ENCODE measurements around the gene CNOT11.
"Not testable (repeated sequence)": the region's sequence is repeated elsewhere in the genome, so short reads cannot be mapped to it uniquely, and the experiment has no call there.

The CNOT11 gene

DNA sequence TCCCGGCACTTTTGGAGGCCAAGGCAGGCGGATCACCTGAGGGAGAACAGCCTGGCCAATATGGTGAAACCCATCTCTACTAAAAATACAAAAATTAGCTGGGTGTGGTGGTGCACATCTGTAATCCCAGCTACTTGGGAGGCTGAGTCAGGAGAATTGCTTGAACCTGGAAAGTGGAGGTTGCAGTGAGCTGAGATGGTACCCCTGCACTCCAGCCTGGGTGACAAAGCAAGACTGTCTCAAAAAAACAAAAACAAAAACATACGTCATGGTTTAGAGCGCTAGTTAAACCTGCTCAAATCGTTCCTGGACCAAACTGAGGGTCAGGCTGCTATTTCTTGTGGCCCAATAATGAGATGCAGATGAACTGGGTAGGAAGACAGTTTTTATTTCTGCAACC is 7.2 kb upstream of the CNOT11 start:
- DNase-seq (ENCODE audit: low read depth), result not testable (repeated sequence)

DNA sequence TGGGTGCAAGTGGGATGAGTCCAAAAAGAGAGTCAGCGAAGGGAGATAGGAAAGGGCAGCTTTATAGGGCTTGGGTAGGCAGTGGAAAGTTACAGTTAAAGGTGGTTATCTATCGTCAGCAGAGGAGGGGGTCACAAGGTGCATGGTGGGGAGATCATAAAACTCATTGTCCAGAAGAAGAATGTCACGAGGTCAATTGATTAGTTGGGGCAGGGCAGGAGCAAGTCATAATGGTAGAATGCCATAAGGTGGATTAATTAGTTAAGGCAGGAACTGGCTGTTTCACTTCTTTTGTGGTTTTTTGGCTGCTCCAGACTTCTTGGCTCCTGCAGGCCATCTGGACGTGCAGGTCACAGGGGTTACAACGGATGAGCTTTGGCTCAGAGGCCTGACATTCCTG is 3.9 kb upstream of the CNOT11 start:
- not testable (repeated sequence) for DNase-seq (ENCODE audit: low read depth)

DNA sequence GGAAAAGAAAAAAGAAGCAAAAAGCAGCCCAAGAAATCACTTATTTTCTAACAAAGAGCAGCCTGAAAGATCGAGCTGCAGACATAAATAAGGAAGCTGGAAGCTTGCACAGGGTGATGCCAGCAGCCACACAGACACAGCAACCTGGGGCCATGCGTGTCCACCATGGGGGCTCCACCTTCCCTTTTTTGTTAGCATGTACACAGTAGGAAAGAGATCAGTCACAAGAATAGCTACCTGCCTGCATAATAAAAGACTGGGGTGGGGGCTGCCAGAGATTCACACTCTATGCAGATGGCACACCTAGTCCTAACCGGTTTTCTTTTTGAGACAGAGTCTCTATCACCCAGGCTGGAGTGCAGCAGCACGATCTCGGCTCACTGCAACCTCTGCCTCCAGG is 2.9 kb upstream of the CNOT11 start:
- DNase-seq (ENCODE audit: low read depth), result no peak

DNA sequence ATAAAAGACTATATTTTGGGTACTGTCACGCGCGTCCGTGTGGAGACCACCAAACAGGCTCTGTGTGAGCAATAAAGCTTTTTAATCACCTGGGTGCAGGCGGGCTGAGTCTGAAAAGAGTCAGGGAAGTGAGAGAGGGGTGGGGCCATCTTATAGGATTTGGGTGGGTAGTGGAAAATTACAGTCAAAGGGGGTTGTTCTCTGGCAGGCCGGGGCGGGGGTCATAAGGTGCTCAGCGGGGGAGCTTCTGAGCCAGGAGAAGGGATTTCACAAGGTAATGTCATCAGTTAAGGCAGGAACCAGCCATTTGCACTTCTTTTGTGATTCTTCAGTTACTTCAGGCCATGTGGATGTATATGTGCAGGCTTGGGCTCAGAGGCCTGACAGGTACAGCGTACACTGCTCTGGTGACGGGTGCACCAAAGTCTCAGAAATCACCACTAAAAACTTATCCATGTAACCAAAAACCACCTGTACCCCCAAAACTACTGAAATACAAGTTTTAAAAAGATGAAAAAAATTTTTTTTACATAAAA is 1.4 kb upstream of the CNOT11 start:
- not testable (repeated sequence) for DNase-seq (ENCODE audit: low read depth)

DNA sequence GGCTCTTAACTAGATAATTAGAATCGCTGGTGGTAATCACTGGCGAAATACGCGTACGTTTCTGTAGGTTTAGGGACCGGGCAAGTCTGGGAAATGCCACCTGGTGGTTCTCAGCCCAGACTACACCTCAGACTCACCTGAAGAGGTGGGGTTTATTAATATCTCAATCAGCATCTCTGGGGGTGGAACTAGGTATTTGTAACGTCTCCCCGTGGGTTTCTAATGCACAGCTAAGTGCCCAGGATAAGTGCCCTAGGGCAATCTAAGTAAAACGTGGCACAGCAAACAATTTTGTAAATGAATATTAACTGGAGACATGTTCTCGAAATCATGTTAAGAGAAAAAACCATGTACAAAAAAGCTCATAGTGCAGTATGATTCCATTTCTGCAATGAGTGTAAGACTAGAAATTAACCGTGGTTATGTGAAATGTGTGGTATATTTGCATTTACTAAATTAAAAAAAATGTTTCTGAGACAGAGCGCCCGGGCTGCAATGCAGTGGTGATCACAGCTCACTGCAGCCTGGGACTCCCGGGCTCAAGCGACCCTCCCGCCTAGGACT is 760 bp upstream of the CNOT11 start:
- DNase-seq (ENCODE audit: low read depth), result no peak

DNA sequence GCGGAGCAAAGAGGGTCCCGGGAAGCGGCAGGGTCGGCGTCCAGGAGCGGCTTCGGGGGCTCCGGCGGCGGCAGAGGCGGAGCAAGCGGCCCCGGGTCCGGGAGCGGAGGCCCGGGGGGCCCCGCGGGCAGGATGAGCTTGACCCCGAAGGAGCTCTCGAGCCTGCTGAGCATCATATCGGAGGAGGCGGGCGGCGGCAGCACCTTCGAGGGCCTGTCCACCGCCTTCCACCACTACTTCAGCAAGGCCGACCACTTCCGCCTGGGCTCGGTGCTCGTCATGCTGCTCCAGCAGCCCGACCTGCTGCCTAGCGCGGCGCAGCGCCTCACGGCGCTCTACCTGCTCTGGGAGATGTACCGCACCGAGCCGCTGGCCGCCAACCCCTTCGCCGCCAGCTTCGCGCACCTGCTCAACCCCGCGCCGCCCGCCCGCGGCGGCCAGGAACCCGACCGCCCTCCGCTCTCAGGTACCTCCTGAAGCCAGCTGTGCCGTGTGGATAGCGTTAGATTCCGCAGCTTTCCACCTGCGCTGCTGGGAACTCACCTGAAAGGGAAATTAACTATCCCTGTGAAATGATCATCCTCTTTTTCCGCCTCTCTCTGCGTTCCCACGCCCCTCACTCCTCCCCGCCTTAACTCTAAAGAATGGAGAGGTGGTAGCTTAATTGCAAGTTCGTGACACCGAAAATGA is 472 bp downstream of the CNOT11 start:
- DNase-seq (ENCODE audit: low read depth), result no peak

DNA sequence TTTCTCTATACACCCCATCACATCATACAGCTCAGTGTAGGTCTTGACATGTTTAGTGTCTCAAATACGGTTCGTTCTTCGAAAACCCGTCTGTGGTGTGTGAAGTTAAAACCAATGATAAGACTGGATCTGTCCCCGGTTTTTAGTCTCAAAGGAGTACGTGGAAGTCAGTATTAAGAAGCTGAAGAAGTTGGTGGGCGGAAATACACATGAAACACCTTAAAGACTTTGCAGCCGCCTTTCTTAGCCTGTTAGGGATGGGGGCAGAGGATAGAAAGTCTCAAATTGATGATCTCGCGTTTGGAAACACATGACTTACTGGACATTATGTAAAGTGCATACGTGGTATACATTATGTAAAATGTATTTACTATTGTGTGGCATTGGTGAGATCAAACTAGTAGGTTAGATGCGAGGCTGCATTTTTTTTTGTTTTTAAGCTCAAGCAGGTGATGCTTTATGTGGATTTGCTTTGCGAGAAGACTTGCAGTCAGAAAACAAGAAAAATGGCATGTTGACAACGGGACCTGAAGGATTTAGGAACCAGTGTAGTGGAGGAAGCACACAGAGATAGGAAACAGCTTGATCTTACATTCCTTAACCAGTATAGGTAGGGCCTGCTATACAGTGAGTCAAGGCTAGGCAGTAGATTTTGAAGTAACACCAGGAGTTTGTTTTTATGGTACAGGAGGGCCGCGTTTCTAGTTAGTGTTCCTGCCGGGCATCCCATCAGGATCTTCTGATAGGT is 1.2 kb downstream of the CNOT11 start:
- no peak for DNase-seq (ENCODE audit: low read depth)

DNA sequence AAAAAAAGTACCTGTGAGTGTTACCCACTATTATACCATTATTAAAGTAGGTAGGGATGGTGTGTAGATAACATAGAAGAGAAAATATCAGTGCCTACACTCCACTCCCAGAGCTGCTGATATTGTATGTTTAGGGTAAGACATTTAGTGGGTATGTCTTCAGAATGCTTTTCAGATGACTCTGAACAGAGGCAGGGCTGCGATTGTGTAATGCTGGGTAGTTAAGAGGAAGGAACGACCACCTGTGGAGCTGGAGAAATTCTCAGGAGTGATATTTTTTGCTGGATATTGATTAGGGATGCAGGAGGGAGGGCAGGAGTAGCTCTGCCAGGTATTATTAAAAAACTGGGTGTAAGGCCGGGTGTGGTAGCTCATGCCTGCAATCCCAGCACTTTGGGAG is 2.8 kb downstream of the CNOT11 start:
- no peak for DNase-seq (ENCODE audit: low read depth)

DNA sequence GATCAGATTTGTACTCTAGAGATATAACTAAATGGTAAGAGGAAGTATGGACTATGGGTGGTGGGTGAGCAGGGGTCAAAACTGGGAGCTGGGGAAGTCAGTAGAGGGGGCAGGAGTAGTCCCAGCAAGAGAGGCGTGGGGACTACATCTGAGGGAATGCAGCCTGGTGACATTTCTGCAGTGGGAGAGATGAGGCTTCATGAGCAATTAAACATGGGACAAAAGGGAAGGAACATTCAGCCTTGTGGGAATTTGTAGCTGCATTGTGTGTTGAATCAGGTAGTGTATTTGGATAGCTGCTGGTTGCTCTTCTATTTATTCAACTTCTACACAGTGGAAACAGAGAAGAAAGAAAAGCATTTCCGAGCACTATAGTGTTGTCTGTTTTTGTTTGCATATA is 3.6 kb downstream of the CNOT11 start:
- DNase-seq (ENCODE audit: low read depth), result no peak

DNA sequence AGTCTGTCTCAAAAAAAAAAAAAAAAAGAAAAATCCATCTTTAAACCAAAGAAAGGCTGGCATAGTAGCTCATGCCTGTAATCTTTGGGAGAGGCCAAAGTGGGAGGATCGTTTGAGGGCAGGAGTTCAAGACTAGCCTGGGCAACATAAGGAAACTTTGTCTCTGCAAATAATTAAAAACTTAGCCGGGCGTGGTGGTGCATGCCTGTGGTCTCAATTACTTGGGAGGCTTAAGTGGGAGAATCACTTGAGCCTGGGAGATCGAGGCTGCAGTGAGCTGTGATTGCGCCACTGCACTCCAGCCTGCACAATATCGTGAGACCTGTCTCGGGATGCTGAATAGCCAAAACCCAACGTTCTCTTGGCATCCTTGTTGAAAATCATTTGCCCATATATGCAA is 6.1 kb downstream of the CNOT11 start:
- DNase-seq (ENCODE audit: low read depth), result no peak

DNA sequence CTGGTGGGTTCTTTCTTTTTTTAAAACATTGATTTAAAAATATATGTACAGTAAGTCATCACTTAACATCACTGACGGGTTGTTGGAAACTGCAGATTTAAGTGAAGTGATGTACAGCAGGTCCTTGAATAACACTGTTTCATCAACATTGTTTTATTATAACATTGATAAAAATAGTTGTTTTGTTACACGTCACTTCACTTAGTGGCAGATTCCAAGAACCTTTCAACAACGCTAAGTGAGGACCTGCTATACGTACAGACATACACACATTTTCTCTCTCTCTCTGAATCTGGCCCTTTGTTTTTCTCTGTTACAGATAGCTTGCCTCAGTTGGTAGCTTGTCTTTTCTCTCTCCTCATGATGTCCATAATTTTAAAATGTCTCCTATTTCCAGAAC is 9.5 kb downstream of the CNOT11 start:
- DNase-seq (ENCODE audit: low read depth), result no peak

DNA sequence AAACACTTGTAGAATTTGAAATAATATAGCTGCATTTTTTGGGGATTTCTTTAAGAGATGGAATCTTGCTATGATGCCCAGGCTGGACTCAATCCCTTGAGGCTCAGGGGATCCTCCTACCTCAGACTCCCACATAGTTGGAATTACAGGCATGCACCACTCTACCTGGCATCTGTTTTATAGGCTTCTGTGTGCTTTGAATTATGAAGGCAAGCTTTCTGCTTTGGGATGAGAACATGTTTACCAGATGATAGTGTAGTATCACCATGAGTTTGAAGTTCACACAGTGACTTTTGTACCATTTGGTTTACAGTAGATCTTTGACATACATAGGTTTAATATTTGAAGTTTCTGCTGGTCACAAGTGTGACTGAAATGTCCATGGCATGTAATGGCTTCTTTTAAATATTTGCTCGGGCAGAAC is 10.7 kb downstream of the CNOT11 start:
- DNase-seq (ENCODE audit: low read depth), result no peak

DNA sequence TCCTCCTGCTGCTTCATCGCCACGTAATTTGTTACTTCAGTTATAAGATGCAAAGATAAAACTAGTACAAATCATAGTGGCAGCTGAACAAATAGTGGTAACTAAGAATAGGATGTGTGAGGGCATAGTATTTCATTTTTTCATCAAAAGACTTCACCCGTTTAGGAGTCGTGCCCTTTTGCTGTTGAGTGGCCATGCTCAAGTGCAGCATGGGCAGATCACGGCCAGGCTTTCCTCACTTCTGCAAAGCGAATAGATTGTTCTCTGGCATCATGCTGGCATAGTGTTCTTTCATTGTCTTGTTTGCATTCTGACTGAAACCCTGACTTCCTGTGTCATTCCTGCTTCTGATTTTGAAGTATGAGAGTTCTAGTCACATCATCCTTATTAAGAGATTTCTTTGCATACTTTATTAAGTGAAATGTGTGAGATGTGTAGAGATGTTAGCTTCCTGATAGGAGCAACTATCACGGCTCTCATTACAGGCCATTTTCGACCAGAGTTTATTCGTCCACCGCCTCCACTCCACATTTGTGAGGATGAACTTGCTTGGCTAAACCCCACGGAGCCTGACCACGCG is 11.8 kb downstream of the CNOT11 start:
- no peak for DNase-seq (ENCODE audit: low read depth)

DNA sequence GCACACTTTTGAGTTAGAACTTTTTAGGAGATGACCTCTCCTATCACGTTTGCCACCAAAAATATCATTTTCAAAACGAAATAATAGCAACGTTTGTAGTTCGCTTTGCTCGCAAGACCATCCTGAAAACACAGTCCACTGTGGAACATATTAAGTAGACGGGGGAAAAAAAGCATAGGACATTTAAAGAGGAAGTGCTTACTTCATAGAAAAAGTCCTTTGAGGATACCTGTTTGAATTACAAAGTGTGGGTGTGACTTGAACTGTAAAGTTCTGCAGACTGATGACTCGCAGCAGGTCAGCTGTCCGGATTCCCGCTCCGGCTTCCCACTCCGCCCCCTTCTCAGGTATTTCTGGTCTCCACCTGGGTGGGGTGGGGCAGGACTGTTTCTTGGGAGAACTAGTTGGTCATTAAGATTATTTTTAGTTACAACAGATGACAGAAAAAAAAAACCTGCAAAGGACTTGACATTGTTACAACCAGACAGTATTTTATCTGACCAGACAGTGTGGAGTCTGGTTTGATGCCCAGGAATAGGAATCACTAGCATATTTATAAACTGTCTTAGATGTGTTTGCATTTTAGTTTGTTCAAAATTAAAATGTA is 13.3 kb downstream of the CNOT11 start:
- DNase-seq (ENCODE audit: low read depth), result no peak

DNA sequence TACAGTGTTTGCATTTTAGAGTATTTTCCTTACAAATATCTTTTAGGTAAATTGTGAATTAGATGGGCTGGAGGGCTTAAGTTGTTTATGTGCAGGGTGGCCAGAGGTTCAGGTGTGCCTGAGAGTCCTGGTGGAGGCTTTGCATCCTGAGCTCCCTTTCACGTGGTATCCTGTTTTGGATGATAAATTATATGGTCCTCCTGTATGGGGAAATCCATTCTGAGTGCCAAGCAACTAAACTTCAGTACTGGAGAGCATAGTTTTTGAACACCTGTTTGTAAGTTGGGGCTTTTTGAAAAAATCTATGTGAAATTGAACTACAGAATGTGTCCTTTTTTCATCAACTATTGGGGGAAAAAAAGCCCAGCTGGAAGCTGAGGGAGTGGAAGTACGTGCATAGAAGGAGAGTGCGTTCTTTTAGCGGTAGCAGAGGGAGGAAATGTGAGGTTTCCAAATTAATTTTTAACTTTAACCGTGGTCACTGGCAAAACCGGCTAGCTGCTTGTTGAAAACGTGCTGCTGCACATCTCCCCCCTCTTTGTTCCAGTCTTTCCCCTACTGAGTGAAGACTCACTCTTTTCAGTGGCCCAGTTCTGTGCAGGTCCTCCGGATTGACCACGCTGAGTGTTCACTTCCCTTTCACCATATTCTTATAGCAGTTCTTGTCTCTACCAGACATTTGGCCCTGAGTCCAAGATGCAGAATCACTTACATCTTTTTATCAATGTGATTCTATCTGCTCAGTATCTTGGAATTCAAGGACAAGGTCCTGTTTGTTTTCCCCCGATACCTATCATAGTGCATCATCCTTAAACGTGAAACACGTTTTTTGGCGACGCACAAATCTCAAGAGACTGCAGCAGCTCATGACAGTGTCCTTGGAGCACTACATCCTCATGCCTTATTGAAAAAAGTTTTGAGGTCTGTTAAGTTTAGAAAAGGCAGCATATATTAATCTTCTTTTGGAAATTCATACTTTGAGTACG is 15.3 kb downstream of the CNOT11 start:
- no peak for DNase-seq (ENCODE audit: low read depth)

DNA sequence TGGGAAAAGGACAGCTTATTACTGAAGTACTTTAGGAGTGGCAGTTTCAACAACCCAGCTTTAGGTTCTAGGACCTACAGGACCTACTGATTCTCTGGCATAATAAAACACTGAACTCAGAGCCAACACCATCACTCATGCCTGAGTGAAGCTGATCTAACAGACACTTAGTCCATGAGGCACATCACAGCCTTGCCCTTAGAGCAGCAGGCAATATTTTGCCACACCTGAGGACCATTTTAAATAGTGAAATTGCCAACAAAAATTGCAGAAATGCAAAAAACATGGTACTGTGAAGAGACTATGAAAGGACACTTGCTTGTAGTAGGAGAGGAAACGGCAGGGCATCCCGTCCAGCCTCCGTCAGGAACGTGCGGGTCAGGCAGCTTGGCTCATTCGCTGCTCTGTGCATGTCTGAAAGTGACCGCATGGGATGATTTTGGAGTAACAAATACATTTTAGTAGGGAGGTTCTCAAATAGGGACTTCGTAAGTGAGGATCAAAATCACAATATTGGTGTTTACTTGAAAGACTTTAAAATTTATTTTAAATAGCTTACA is 18.1 kb downstream of the CNOT11 start:
- DNase-seq (ENCODE audit: low read depth), result no peak

DNA sequence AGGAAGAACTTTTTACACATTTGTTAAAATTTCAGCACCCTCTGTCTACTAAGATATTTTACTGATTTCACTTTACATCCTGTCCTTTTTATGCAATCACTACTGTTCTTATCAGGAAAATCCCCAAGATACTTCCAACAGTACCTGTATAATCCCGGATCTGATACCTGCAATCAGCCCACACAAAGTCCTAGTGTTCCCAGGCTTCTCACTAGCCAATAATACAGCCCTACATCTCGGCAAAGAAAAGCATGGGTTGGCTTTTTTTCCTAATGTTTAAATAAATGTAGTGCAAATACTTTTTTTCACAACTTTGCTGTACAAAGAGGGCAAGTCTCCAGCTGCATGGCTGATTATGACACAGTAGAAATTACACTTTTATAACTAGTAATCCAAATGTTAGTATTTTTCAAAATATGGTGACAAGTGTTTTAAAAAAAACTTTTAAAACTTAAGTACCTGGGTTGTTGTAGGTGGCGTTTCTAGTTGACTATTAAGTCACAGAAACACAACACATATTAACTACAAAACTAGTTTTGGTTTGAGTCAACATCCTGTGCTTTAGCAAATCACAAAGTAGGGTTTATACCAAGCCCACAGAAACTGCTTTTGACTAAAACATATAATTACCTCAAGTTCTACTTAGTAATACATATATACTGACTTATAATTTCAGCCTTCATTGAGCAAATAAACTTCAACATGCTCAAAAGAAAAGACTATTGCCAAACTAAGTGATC is 19.5 kb downstream of the CNOT11 start:
- DNase-seq (ENCODE audit: low read depth), result no peak

DNA sequence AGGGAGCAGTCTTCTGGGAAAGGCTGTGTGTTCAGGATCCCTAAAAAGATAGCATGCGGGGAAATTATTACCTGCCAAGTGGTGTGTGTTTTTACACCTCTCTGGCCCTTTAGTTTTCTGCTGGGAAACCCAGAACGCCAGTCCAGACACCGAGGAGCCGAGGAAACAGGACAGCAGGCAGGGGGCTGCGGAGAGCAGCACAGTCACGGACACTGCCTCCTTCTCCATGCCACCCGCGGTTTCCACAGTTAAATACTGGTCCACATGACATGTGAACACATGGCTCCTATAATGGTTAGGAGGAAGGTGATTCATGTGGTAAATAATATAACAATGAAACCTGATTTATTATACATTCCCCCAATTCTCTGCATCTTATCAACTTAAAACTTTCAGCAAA is 20.4 kb downstream of the CNOT11 start:
- DNase-seq (ENCODE audit: low read depth), result no peak

DNA sequence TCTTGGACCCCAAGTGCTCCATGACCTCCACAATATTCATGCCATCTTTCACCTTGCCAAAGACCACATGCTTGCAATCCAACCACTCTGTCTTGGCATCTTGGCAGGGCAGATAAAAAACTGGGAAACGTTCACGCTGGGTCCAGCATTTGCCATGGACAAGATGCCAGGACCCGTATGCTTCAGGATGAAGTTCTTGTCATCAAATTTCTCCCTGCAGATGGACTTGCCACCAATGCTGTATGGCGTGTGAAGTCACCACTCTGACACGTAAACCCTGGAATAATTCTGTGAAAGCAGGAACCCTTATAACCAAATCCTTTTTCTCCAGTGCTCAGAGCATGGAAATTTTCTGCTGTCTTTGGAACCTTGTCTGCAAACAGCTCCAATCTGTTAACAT is 21.5 kb downstream of the CNOT11 start:
- no peak for DNase-seq (ENCODE audit: low read depth)

DNA sequence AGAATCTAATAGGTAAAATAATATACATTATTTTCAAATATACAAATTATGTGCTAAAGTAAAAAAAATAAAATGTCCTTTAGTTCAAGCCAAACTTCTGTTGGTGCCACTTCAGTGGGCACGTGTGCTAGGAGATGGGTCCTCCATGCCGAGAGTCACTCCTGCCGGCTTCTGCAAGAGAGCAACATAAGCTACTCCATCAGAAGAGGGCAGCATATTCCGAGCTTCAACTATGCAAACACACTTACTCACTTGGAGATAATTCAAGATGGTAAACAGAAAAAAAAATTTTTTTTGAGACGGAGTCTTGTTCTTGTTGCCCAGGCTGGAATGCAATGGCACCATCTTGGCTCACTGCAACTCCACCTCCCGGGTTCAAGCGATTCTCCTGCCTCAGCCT is 24.4 kb downstream of the CNOT11 start:
- DNase-seq (ENCODE audit: low read depth), result no peak

All from non-pigmented ciliary epithelial cell (primary cell).